Chondrocyte (in vitro differentiated cells): ENCODE measurements around the gene HSD17B13. TPM values are rescaled to one million over a fixed set of nuclear protein-coding genes. Genes with fewer than 3 reads are reported as not detected.
"Not testable (repeated sequence)": the region's sequence is repeated elsewhere in the genome, so short reads cannot be mapped to it uniquely, and the experiment has no call there.

Experiments used
- DNase-seq: peaks from one replicate; pipeline ENCODE4 v3.0.0; 2021; ENCODE audit warnings: mixed read lengths, low spot score
- H3K27ac Mint-ChIP-seq: one replicate; pipeline ENCODE4 v1.8.0; 2021; ENCODE audit warnings: mild to moderate bottlenecking, moderate library complexity, mixed read lengths; ENCODE audit not compliant: unreplicated experiment
- H3K27me3 Mint-ChIP-seq: 2 replicates; pipeline ENCODE4 v1.8.0; 2021; ENCODE audit warnings: low read depth, mixed read lengths
- H3K36me3 Mint-ChIP-seq: 2 replicates; pipeline ENCODE4 v1.8.0; 2021; ENCODE audit warnings: low read depth, mixed read lengths
- H3K4me1 Mint-ChIP-seq: 2 replicates; pipeline ENCODE4 v1.8.0; 2021; ENCODE audit warnings: low read depth, mild to moderate bottlenecking, mixed read lengths
- H3K4me3 Mint-ChIP-seq: one replicate; pipeline ENCODE4 v1.8.0; 2021; ENCODE audit warnings: mild to moderate bottlenecking, moderate library complexity, mixed read lengths; ENCODE audit not compliant: unreplicated experiment
- H3K9me3 Mint-ChIP-seq: 2 replicates; pipeline ENCODE4 v1.8.0; 2021; ENCODE audit warnings: low read depth, mixed read lengths
- total RNA-seq: library from RNA; stranded (reverse); gene quantifications from 3 replicates; pipeline ENCODE4 v1.2.1, GENCODE V29; 2021
- TF ChIP-seq, protein P1 (sequence below): fragments of 200-600 bp; sonication (generic); IDR thresholded peaks from 2 replicates; pipeline ENCODE4 v1.5.0; 2021; ENCODE audit warnings: antibody characterized with exemption, mild to moderate bottlenecking, moderate library complexity

HSD17B13 gene
- total RNA-seq, 1 donor from 2014 or later = not detected

DNA sequence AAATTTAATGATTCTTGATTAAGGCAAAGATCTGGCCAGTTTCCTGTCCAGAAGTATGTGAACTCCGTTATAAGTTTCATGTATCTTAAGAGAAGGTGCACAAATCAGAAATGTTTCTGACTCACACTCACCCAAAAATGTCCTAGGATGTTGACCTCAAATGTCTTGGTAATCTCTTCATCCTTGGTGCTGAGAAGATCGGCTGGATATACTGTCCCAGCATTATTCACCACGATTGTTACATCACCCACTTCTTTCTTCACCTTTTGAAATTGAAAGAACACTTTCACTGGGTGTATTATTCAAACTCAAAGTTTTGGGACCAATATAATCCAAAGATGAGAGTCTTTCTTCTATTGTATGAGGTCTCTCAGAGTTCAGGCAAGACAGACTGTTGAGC is 5.7 kb downstream of the HSD17B13 start:
- Mint-ChIP-seq H3K27ac (no peak overlapping the region), H3K27me3 (no peaks in the 10 kb centered on the region), H3K4me1 (no peaks in the 10 kb centered on the region), H3K9me3 (no peaks in the 10 kb centered on the region), H3K4me3 (no peak overlapping the region), H3K36me3 (no peaks in the 10 kb centered on the region)
- TF ChIP-seq, protein P1, sequence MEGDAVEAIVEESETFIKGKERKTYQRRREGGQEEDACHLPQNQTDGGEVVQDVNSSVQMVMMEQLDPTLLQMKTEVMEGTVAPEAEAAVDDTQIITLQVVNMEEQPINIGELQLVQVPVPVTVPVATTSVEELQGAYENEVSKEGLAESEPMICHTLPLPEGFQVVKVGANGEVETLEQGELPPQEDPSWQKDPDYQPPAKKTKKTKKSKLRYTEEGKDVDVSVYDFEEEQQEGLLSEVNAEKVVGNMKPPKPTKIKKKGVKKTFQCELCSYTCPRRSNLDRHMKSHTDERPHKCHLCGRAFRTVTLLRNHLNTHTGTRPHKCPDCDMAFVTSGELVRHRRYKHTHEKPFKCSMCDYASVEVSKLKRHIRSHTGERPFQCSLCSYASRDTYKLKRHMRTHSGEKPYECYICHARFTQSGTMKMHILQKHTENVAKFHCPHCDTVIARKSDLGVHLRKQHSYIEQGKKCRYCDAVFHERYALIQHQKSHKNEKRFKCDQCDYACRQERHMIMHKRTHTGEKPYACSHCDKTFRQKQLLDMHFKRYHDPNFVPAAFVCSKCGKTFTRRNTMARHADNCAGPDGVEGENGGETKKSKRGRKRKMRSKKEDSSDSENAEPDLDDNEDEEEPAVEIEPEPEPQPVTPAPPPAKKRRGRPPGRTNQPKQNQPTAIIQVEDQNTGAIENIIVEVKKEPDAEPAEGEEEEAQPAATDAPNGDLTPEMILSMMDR = no peak
- no peak for DNase-seq

DNA sequence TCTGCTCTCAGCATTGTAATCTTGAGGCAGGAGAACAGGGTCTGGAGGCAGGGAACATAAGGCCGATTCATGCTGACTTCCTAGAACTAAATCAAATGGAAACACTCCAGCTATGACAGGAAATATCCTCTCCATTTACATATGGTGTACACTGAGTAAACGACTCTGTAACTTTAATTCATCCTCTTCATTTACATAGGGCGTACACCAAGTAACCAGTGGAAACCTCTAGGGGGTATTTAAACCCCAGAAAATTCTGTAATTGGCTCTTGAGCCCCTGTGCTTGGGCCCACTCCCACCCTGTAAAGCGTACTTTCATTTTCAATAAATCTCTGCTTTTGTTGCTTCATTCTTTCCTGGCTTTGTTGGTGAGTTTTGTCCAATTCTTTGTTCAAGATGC is 7.7 kb downstream of the HSD17B13 start:
- not testable (repeated sequence) for H3K9me3 Mint-ChIP-seq, H3K4me1 Mint-ChIP-seq, DNase-seq, H3K36me3 Mint-ChIP-seq, H3K27me3 Mint-ChIP-seq, H3K4me3 Mint-ChIP-seq, H3K27ac Mint-ChIP-seq

DNA sequence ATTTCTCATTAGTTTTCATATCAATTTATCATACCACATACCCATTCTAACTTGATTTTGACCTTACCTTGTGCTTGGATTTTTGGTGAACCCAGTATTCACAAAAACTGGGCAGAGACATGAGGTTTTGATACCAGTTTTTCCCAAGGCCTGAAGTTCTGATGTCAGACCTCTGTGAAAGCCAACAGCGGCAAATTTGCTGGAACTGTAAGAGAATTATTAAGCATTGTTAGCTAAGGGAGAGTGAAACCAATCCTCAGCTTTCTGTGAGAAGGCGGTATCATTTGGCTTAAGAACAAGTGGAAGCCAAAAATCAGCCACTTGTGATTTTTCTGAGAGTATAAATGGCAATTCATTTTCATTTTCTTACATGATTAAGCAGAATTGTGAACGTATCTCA is 8.9 kb downstream of the HSD17B13 start:
- Mint-ChIP-seq H3K4me3 (no peak overlapping the region), H3K27me3 (no peaks in the 10 kb centered on the region), H3K9me3 (peaks cover 3% of the 10 kb centered on the region), H3K27ac (no peak overlapping the region), H3K4me1 (peaks cover 7% of the 10 kb centered on the region), H3K36me3 (no peaks in the 10 kb centered on the region)
- TF ChIP-seq, protein P1 = no peak
- DNase-seq = no peak

DNA sequence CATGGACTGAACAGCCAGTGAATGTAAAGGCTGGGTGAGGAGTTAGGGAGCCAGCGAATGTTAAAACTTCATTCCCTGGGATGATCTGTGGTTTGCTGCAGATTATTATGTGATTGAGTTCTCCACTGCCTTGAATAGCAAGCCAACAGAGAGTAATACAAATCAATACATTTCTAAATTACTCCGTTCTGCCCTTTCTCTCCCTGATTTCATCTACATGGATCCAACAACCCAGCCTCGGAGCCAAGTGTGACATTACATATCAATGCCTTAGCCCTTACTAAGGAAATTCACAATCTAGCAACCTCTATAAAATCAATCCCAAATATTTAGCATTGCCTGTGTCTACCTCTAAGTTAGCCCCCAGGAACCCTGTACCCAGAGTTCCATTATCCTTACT is 11.0 kb downstream of the HSD17B13 start:
- Mint-ChIP-seq H3K4me1 (peaks cover 11% of the 10 kb centered on the region), H3K27me3 (no peaks in the 10 kb centered on the region), H3K9me3 (peaks cover 3% of the 10 kb centered on the region), H3K36me3 (no peaks in the 10 kb centered on the region), H3K27ac (no peak overlapping the region), H3K4me3 (no peak overlapping the region)
- DNase-seq = no peak
- TF ChIP-seq, protein P1 = no peak

DNA sequence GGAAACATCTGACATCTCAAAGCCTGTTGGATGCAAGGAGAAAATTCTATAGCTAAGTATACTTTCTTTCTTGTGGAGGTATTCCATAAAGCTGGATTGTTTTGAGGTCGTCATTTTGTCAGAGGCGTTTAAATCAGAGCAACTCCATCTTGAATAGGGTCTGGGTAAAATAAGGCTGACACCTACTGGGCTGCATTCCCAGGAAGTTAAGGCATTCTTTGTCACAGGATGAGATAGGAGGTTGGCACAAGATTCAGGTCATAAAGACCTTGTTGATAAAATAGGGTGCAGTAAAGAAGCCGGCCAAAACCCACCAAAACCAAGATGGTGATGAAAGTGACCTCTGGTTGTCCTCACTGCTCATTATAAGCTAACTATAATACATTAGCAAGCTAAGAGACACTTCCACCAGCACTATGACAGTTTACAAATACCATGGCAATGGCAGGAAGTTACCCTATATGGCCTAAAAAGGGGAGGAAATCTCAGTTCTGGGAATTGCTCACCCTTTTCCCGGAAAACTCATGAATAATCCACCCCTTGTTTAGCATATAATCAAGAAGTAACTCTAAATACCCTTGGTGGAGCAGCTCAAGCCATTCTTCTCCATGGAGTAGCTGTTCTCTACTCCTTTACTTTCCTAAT is 11.9 kb downstream of the HSD17B13 start:
- peaks cover 11% of the 10 kb centered on the region for H3K4me1 Mint-ChIP-seq
- no peak overlapping the region for H3K4me3 Mint-ChIP-seq
- TF ChIP-seq, protein P1 = no peak
- peaks cover 3% of the 10 kb centered on the region for H3K9me3 Mint-ChIP-seq
- no peak overlapping the region for H3K27ac Mint-ChIP-seq
- DNase-seq = no peak
- H3K36me3 Mint-ChIP-seq = no peaks in the 10 kb centered on the region
- no peaks in the 10 kb centered on the region for H3K27me3 Mint-ChIP-seq

DNA sequence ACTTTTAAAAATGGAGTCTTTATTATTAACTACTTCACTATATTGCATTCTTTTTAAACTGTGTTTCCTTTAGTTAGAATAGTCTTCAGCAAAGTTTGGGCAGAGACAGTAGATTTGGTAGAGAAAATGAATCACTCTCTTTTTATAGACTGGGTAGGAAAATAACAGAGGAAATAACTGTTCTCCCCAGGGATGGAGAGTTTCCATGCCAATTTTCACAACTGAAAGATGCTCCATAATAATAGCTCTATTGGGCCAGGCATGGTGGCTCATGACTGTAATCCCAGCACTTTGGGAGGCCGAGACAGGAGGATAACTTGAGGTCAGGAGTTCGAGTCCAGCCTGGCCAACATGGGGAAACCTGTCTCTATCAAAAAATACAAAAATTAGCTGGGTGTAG is 13.1 kb downstream of the HSD17B13 start:
- TF ChIP-seq, protein P1 = no peak
- peak overlapping the region; percentile 13 for H3K27ac Mint-ChIP-seq
- no peaks in the 10 kb centered on the region for H3K36me3 Mint-ChIP-seq
- H3K4me1 Mint-ChIP-seq = peaks cover 19% of the 10 kb centered on the region
- H3K27me3 Mint-ChIP-seq = no peaks in the 10 kb centered on the region
- H3K9me3 Mint-ChIP-seq = peaks cover 3% of the 10 kb centered on the region
- no peak overlapping the region for H3K4me3 Mint-ChIP-seq
- no peak for DNase-seq
